Esophagus squamous epithelium (tissue), 5 donors: ENCODE data around the gene RASGRP2. TPM values are rescaled to one million over a fixed set of nuclear protein-coding genes. Genes with fewer than 3 reads are reported as not detected.
A peak's percentile ranks its signal among the peaks of the same experiment; 100 is the strongest.

Experiments used
- DNase-seq: peaks from one replicate; lab custom pipeline; 2025; lab: John Stamatoyannopoulos, UW
- H3K27ac ChIP-seq, 4 donors: fragments of 200-600 bp; sonication (generic); one replicate each; pipeline ENCODE4 v1.5.1; 2016 to 2019; ENCODE audit warnings: mild to moderate bottlenecking in 1 of 4
- H3K27me3 ChIP-seq, 4 donors: fragments of 200-600 bp; sonication (generic); 1 replicate in 3 of 4; 2 replicates in 1 of 4; pipeline versions ENCODE4 v1.5.1 to v1.6.0; 2017 to 2021; ENCODE audit warnings: antibody characterized with exemption in 1 of 4
- H3K36me3 ChIP-seq, 3 donors: fragments of 200-600 bp; sonication (generic); one replicate each; pipeline ENCODE4 v1.5.1; 2016 to 2019
- H3K4me1 ChIP-seq, 3 donors: fragments of 200-600 bp; sonication (generic); one replicate each; pipeline ENCODE4 v1.5.1; 2017 to 2019
- H3K4me3 ChIP-seq, 4 donors: fragments of 200-600 bp; sonication (generic); 1 replicate in 3 of 4; 2 replicates in 1 of 4; pipeline ENCODE4 v1.5.1; 2016 to 2019; ENCODE audit warnings: mild to moderate bottlenecking in 2 of 4, moderate library complexity in 1 of 4
- H3K9me3 ChIP-seq, 3 donors: fragments of 200-600 bp; sonication (generic); one replicate each; pipeline ENCODE4 v1.5.1; 2016 to 2019
- POLR2A ChIP-seq, 4 donors: fragments of 450-650 bp; IDR thresholded peaks; one replicate each; pipeline ENCODE4 v1.6.1; 2017; ENCODE audit warnings: antibody characterized with exemption in 4 of 4, mild to moderate bottlenecking in 4 of 4, moderate library complexity in 3 of 4
- WGBS, 2 donors: methylation state at CpG; one replicate each; pipeline ENCODE4 v1.1.5; 2018; 5-methylcytosine and 5-hydroxymethylcytosine counted together
- intact Hi-C: fragments of 100-400 bp; cut with DNase I; formaldehyde crosslinking; loops from one replicate; pipeline ENCODE4 v1.15.0; 2022
- total RNA-seq, 4 donors: library from RNA; depleted of rRNA; stranded (reverse); fragments of >200 nt; gene quantifications; one replicate each; pipeline ENCODE4 v1.1.0, GENCODE V29; 2016
- TF ChIP-seq, protein P1 (sequence below), 6 experiments: fragments of 450-650 bp in 4 of 6; fragments of 200-600 bp in 2 of 6; sonication (generic) in 2 of 6; IDR thresholded peaks; one replicate each; pipeline ENCODE4 v1.5.1; 2016 to 2019; ENCODE audit warnings: antibody characterized with exemption in 6 of 6, mild to moderate bottlenecking in 4 of 6, moderate library complexity in 4 of 6
- donor health status: DM: yes; HTN: yes; CAD: no.

RASGRP2 gene
- total RNA-seq, 4 donors from 2014 or later, result 2.6 to 13.2 (median 4.9) TPM

GRCh38 chr11:64741375-64742086 lies 2.4 kb downstream of the RASGRP2 start:
- DNase-seq, result no peak
- H3K27me3 ChIP-seq, result peaks cover 0 to 75% (median 11%) of the 10 kb centered on the region in 4 donors
- intact Hi-C loops, result no loop called here
- H3K36me3 ChIP-seq, result no peaks in the 10 kb centered on the region
- H3K4me1 ChIP-seq, result peaks cover 34 to 57% (median 34%) of the 10 kb centered on the region in 3 donors
- TF ChIP-seq, protein P1, sequence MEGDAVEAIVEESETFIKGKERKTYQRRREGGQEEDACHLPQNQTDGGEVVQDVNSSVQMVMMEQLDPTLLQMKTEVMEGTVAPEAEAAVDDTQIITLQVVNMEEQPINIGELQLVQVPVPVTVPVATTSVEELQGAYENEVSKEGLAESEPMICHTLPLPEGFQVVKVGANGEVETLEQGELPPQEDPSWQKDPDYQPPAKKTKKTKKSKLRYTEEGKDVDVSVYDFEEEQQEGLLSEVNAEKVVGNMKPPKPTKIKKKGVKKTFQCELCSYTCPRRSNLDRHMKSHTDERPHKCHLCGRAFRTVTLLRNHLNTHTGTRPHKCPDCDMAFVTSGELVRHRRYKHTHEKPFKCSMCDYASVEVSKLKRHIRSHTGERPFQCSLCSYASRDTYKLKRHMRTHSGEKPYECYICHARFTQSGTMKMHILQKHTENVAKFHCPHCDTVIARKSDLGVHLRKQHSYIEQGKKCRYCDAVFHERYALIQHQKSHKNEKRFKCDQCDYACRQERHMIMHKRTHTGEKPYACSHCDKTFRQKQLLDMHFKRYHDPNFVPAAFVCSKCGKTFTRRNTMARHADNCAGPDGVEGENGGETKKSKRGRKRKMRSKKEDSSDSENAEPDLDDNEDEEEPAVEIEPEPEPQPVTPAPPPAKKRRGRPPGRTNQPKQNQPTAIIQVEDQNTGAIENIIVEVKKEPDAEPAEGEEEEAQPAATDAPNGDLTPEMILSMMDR (IDR thresholded peaks at IDR 0.05), result no peak
- TF ChIP-seq POLR2A (IDR thresholded peaks at IDR 0.05), result no peak
- peak overlapping the region; percentile 34 to 77 (median 52) for H3K4me3 ChIP-seq
- WGBS, 2 donors, result 39 to 50% methylated on average over 19 of the region's 24 CpGs
- H3K9me3 ChIP-seq, result no peaks in the 10 kb centered on the region
- peak overlapping the region in 3 of 4 donors; percentile 78 to 95 (median 93) for H3K27ac ChIP-seq

GRCh38 chr11:64739871-64740270 lies 4.1 kb downstream of the RASGRP2 start:
- intact Hi-C loops, result no loop called here
- H3K9me3 ChIP-seq, result no peaks in the 10 kb centered on the region
- TF ChIP-seq, protein P1 (IDR thresholded peaks at IDR 0.05), result no peak
- no peak for TF ChIP-seq POLR2A (IDR thresholded peaks at IDR 0.05)
- WGBS, 2 donors, result 84 to 91% methylated on average over 5 to 6 of the region's 12 CpGs
- no peak for DNase-seq
- H3K36me3 ChIP-seq, result no peaks in the 10 kb centered on the region
- no peak overlapping the region for H3K4me3 ChIP-seq
- peaks cover 0 to 61% (median 8%) of the 10 kb centered on the region in 4 donors for H3K27me3 ChIP-seq
- peaks cover 23 to 42% (median 26%) of the 10 kb centered on the region in 3 donors for H3K4me1 ChIP-seq
- no peak overlapping the region for H3K27ac ChIP-seq

DNA sequence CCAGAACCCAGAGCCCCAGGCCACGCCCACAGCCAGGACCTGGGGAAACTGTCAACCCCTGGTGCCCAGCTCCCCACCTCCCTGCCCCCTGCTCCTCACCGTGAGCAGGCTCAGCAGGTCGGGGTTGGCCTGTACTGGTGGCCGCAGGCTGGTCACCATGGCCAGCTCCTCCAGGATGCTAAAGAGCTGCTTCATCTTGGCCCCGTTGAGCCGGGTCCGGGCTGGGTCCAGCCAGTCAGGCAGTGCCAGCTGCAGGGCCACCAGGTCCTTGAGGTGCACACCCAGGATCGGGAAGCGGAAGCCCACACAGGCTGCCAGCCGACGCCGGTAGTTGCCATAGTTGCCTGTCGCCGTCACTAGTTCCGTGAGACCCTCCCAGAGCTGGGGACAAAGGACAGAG lies 7.3 kb downstream of the RASGRP2 start:
- TF ChIP-seq, protein P1 (IDR thresholded peaks at IDR 0.05), result no peak
- no peak for TF ChIP-seq POLR2A (IDR thresholded peaks at IDR 0.05)
- peaks cover 0 to 29% (median 1%) of the 10 kb centered on the region in 4 donors for H3K27me3 ChIP-seq
- H3K4me1 ChIP-seq, result peaks cover under 1 to 10% (median 4%) of the 10 kb centered on the region in 3 donors
- H3K27ac ChIP-seq, result no peak overlapping the region
- H3K36me3 ChIP-seq, result peaks cover 0 to 3% (median 0%) of the 10 kb centered on the region in 3 donors
- no peak overlapping the region for H3K4me3 ChIP-seq
- WGBS, 2 donors, result 100% methylated on average over 1 of the region's 15 CpGs; no CpG with 5 or more reads in 1 of the 2 donors
- DNase-seq, result no peak
- intact Hi-C loops, result no loop called here
- H3K9me3 ChIP-seq, result no peaks in the 10 kb centered on the region

DNA sequence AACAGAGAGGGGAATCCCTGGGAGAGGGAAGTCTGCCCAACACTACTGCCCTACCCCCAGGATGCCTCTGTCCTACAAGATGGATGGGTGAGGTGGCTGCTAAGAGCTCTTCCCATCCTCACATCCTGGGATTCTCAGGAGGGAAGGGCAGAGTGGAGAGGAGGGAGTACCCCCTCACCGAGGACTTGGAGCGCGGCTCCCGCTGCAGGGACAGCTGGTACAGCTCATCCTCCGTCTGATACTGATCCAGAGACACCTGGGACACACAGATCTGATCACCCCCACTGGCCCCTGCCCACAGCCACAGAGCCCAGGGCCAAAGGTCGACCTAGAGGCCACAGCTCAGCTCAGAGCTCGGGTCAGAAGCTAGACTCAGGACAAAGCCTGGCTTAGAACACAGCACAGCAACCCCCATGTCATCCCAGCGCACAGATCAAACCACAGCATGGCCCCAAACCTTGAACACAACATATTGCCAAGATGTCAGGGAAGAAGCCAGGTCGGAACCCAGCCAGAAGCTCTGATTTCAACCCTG lies 8.2 kb downstream of the RASGRP2 start:
- WGBS, 2 donors, result 79 to 95% methylated on average over 2 to 4 of the region's 9 CpGs
- no peak overlapping the region for H3K27ac ChIP-seq
- TF ChIP-seq, protein P1 (IDR thresholded peaks at IDR 0.05), result no peak
- TF ChIP-seq POLR2A (IDR thresholded peaks at IDR 0.05), result no peak
- peaks cover 0 to 5% (median 4%) of the 10 kb centered on the region in 3 donors for H3K4me1 ChIP-seq
- H3K36me3 ChIP-seq, result peaks cover 0 to 3% (median 0%) of the 10 kb centered on the region in 3 donors
- H3K4me3 ChIP-seq, result no peak overlapping the region
- peaks cover 0 to 21% (median 0%) of the 10 kb centered on the region in 4 donors for H3K27me3 ChIP-seq
- intact Hi-C loops, result no loop called here
- no peak for DNase-seq
- no peaks in the 10 kb centered on the region for H3K9me3 ChIP-seq
